GM19238 (cell line): Measurements from ENCODE around the gene SFMBT1.
A peak's percentile ranks its signal among the peaks of the same experiment; 100 is the strongest.

Experiments
- DNase-seq: peaks from one replicate; pipeline ENCODE4 v3.0.0; 2011; ENCODE audit warnings: low spot score; ENCODE audit not compliant: insufficient read length

The SFMBT1 gene

GRCh38 chr3:52998771-52999513, 46.9 kb downstream of the SFMBT1 start:
- DNase-seq: no peak

GRCh38 chr3:52990637-52991036, 55.2 kb downstream of the SFMBT1 start:
- no peak for DNase-seq

- DNase-seq: no peak
Observed at GRCh38 chr3:52986938-52987337, 58.9 kb downstream of the SFMBT1 start.

GRCh38 chr3:52986049-52986448, 59.8 kb downstream of the SFMBT1 start:
- no peak for DNase-seq

- DNase-seq: no peak
Observed at GRCh38 chr3:52983828-52984227, 62.0 kb downstream of the SFMBT1 start.

GRCh38 chr3:52983336-52983807, 62.5 kb downstream of the SFMBT1 start:
- DNase-seq: peak; percentile 33

- no peak for DNase-seq
Observed at GRCh38 chr3:52982839-52983238, 63.0 kb downstream of the SFMBT1 start.

- DNase-seq: no peak
Observed at GRCh38 chr3:52979190-52979983, 66.5 kb downstream of the SFMBT1 start.

- no peak for DNase-seq
Observed at GRCh38 chr3:52978109-52978754, 67.6 kb downstream of the SFMBT1 start.

GRCh38 chr3:52973806-52974205, 72.1 kb downstream of the SFMBT1 start:
- DNase-seq: no peak

GRCh38 chr3:52971895-52972294, 74.0 kb downstream of the SFMBT1 start:
- no peak for DNase-seq

GRCh38 chr3:52967398-52967797, 78.5 kb downstream of the SFMBT1 start:
- DNase-seq: no peak

GRCh38 chr3:52962160-52962559, 83.7 kb downstream of the SFMBT1 start:
- no peak for DNase-seq

- no peak for DNase-seq
Observed at GRCh38 chr3:52959773-52960172, 86.1 kb downstream of the SFMBT1 start.

GRCh38 chr3:52939600-52939999, 106.3 kb downstream of the SFMBT1 start:
- no peak for DNase-seq

- DNase-seq: peak; percentile 55
Observed at GRCh38 chr3:52934630-52935530, 111.0 kb downstream of the SFMBT1 start.

- DNase-seq: no peak
Observed at GRCh38 chr3:52931889-52932288, 114.0 kb downstream of the SFMBT1 start.

- no peak for DNase-seq
Observed at GRCh38 chr3:52931328-52931727, 114.5 kb downstream of the SFMBT1 start.

- peak; percentile 27 for DNase-seq
Observed at GRCh38 chr3:52930748-52931147, 115.1 kb downstream of the SFMBT1 start.

GRCh38 chr3:52926554-52926953, 119.3 kb downstream of the SFMBT1 start:
- no peak for DNase-seq
